GM12878 (cell line): ENCODE measurements around the gene FBXO21. TPM values are rescaled to one million over a fixed set of nuclear protein-coding genes. Genes with fewer than 3 reads are reported as not detected.

Experiments
- NFXL1 ChIP-seq: fragments of 450-650 bp; IDR thresholded peaks from 2 replicates; pipeline ENCODE4 v1.6.1; 2017; ENCODE audit warnings: antibody characterized with exemption, mild to moderate bottlenecking, borderline replicate concordance
- PRDM15 ChIP-seq: fragments of 450-650 bp; formaldehyde crosslinking; IDR thresholded peaks from 2 replicates; pipeline ENCODE4 v1.4.0; 2020; ENCODE audit warnings: mild to moderate bottlenecking, moderate library complexity
- RUNX3 ChIP-seq: IDR thresholded peaks from 2 replicates; pipeline ENCODE4 v1.6.1; 2012; ENCODE audit warnings: low read length, inconsistent platforms
- SREBF1 ChIP-seq: IDR thresholded peaks from 2 replicates; pipeline ENCODE4 v1.6.1; 2012; ENCODE audit warnings: mild to moderate bottlenecking, low read length
- STAT1 ChIP-seq: fragments of 450-650 bp; conservative IDR thresholded peaks from 2 replicates; pipeline ENCODE4 v1.6.1; 2014; ENCODE audit warnings: antibody characterized with exemption, mild to moderate bottlenecking
- TAF1 ChIP-seq: IDR thresholded peaks from 2 replicates; pipeline ENCODE4 v1.6.1; 2011; ENCODE audit warnings: mild to moderate bottlenecking, low read depth, low read length, borderline replicate concordance
- TCF3 ChIP-seq: IDR thresholded peaks from 2 replicates; pipeline ENCODE4 v1.6.1; 2012; ENCODE audit warnings: low read depth, mild to moderate bottlenecking, low read length, borderline replicate concordance; ENCODE audit not compliant: insufficient read depth
- TCF7 ChIP-seq: IDR thresholded peaks from 2 replicates; pipeline ENCODE4 v1.6.1; 2014; ENCODE audit warnings: antibody characterized with exemption, borderline replicate concordance
- ZBTB11 ChIP-seq: fragments of 450-650 bp; formaldehyde crosslinking; IDR thresholded peaks from 2 replicates; pipeline ENCODE4 v1.5.0; 2022; ENCODE audit warnings: mild to moderate bottlenecking, missing genetic modification characterization
- polyA plus RNA-seq, 11 experiments: library from polyadenylated mRNA; depleted of rRNA in 4 of 11; unstranded in 6 of 11; stranded (reverse) in 5 of 11; fragments of >200 nt; fragmentation: Nextera tagmentation in 4 of 11; fragmentation: Illumina TruSeq in 1 of 11; extraction: Ambion mirVana in 4 of 11; extraction: Trizol in 1 of 11; gene quantifications; 1 replicate in 1 of 11; 2 replicates in 10 of 11; pipeline versions ENCODE4 v1.2.1 to v1.2.3, GENCODE V29; 2011 to 2016; ENCODE audit warnings: inconsistent platforms in 2 of 11, missing spikeins in 2 of 11, low read depth in 1 of 11
- total RNA-seq, 4 experiments: library from RNA; depleted of rRNA in 3 of 4; stranded (reverse); fragments of >200 nt in 3 of 4; fragmentation: Illumina TruSeq in 1 of 4; extraction: Trizol in 1 of 4; gene quantifications; 2 replicates each; pipeline versions ENCODE4 v1.2.1 to v1.2.3, GENCODE V29; 2013 to 2021

The FBXO21 gene
- total and polyA plus RNA-seq, 10 of the 15 experiments (the other 5 are each of a cell fraction or from before 2014, with no cell fraction given): 5.5 to 32.6 (median 18.9) TPM

GRCh38 chr12:117148642-117149041 lies 41.6 kb downstream of the FBXO21 start (continued):
- TF ChIP-seq ZBTB11: no peak
- TF ChIP-seq STAT1: no peak
- no peak for TF ChIP-seq PRDM15 (CRISPR knock-in tag)
- no peak for TF ChIP-seq NFXL1
- no peak for TF ChIP-seq TCF7
- TF ChIP-seq TCF3: no peak
- TF ChIP-seq TAF1: no peak
- TF ChIP-seq SREBF1: no peak
- TF ChIP-seq RUNX3: no peak
